ENCODE measurements around the gene DCHS1.

DNA sequence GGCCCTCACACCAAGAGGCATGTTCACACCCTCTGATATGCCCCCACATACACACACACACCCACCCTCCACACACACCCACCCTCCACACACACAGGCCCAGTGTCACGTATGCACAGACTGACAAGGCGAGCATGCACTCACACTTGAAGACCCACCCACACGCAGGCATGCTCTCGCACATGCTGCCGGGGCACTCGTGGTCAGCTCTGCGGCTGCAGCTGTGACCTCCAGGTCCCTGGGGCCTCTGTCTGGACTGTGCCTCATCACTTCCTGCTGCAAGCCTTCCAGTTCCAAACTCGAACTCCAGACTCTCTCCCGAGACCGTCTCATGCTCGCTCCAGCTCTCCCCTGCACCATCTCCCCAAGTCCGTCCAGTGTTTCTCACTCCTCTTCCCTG is 9.5 kb downstream of the DCHS1 start:
- TF ChIP-seq POLR2A (IDR thresholded peaks at IDR 0.05), result no peak
- TF ChIP-seq, protein P1, sequence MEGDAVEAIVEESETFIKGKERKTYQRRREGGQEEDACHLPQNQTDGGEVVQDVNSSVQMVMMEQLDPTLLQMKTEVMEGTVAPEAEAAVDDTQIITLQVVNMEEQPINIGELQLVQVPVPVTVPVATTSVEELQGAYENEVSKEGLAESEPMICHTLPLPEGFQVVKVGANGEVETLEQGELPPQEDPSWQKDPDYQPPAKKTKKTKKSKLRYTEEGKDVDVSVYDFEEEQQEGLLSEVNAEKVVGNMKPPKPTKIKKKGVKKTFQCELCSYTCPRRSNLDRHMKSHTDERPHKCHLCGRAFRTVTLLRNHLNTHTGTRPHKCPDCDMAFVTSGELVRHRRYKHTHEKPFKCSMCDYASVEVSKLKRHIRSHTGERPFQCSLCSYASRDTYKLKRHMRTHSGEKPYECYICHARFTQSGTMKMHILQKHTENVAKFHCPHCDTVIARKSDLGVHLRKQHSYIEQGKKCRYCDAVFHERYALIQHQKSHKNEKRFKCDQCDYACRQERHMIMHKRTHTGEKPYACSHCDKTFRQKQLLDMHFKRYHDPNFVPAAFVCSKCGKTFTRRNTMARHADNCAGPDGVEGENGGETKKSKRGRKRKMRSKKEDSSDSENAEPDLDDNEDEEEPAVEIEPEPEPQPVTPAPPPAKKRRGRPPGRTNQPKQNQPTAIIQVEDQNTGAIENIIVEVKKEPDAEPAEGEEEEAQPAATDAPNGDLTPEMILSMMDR (IDR thresholded peaks at IDR 0.05), result no peak
